Measurements from ENCODE around the gene IRAK4. TPM values are rescaled to one million over a fixed set of nuclear protein-coding genes. Genes with fewer than 3 reads are reported as not detected.
A peak's percentile ranks its signal among the peaks of the same experiment; 100 is the strongest.

The IRAK4 gene
- total and polyA plus RNA-seq, 4 donors = 9.4 to 28.0 (median 17.8) TPM

GRCh38 chr12:43797561-43798217 lies 38.9 kb downstream of the IRAK4 start:
- Histone ChIP-seq H3K36me3 (ENCODE audit: control insufficient read depth in 4 of 4, insufficient read depth in 4 of 4, low read length in 4 of 4) (peaks cover 1 to 38% (median 19%) of the 10 kb centered on the region in 4 donors), H3K9ac (ENCODE audit: insufficient read depth in 1 of 2, low read length in 2 of 2) (no peak overlapping the region), H3K27me3 (ENCODE audit: control insufficient read depth in 3 of 3, insufficient read depth in 3 of 3, low read length in 2 of 3) (no peaks in the 10 kb centered on the region), H3K4me3 (no peak overlapping the region), H3K27ac (ENCODE audit: low read depth in 1 of 2, low read length in 1 of 2) (no peak overlapping the region), H3K4me1 (ENCODE audit: control insufficient read depth in 5 of 5, insufficient read depth in 5 of 5, low read length in 5 of 5) (no peaks in the 10 kb centered on the region), H3K9me3 (ENCODE audit: control insufficient read depth in 4 of 4, insufficient read depth in 3 of 4, low read length in 3 of 4) (no peaks in the 10 kb centered on the region)
- DNase-seq (no peak), ATAC-seq (ENCODE audit: insufficient read depth, low FRiP score) (no peak)
- no peak for TF ChIP-seq CTCF (IDR thresholded peaks at IDR 0.05; ENCODE audit: control extremely low read depth, extremely low read depth)
- 92 to 95% methylated on average over 4 of the region's 4 CpGs for WGBS, 2 donors

DNA sequence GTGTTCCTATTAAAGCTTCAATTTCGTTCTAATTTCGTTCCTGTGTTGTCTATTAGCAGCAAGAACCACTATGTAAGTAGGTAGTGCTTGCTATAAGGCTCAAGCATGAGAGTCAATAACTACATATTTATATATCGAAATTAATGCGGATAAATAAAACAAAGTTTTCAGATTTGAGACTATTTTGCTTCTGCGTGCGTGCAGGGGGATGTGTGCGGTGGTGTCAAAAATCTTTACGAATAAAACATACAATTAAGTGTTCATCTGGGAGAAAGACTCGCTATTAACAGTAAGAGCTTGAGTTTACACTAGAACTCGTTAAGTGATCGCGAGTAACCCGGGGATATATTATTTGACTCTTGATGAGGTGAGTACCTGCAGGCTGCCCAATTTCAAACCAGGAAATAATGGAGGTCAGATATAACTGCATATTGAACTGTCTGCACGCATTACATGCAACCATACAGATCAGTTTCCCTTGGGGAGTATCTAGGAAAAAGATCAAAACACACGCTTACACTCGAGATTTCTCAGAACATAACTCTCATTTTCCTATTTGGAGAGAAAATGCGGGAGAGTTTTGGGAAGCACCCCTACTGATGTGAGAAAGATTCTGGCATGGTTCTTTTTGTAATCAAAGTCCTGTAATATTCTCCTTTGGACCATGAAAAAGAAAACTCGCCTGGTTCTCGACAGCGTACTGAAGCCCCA lies 46.6 kb downstream of the IRAK4 start:
- no peaks in the 10 kb centered on the region for H3K9me3 ChIP-seq (ENCODE audit: control insufficient read depth in 4 of 4, insufficient read depth in 3 of 4, low read length in 3 of 4)
- H3K36me3 ChIP-seq (ENCODE audit: control insufficient read depth in 4 of 4, insufficient read depth in 4 of 4, low read length in 4 of 4) = peaks cover 0 to 8% (median 2%) of the 10 kb centered on the region in 4 donors
- WGBS, 2 donors = 10 to 11% methylated on average over 20 of the region's 20 CpGs
- peak overlapping the region; percentile 67 to 84 for H3K9ac ChIP-seq (ENCODE audit: insufficient read depth in 1 of 2, low read length in 2 of 2)
- peaks cover 0 to 18% (median 0%) of the 10 kb centered on the region in 5 donors for H3K4me1 ChIP-seq (ENCODE audit: control insufficient read depth in 5 of 5, insufficient read depth in 5 of 5, low read length in 5 of 5)
- DNase-seq = peak in 2 of 3 donors; percentile 14 to 44
- no peak for ATAC-seq (ENCODE audit: insufficient read depth, low FRiP score)
- peak overlapping the region; percentile 99 for H3K4me3 ChIP-seq
- H3K27me3 ChIP-seq (ENCODE audit: control insufficient read depth in 3 of 3, insufficient read depth in 3 of 3, low read length in 2 of 3) = peaks cover 0 to 8% (median 0%) of the 10 kb centered on the region in 3 donors
- TF ChIP-seq CTCF (IDR thresholded peaks at IDR 0.05; ENCODE audit: control extremely low read depth, extremely low read depth) = no peak
- peak overlapping the region; percentile 94 to 97 for H3K27ac ChIP-seq (ENCODE audit: low read depth in 1 of 2, low read length in 1 of 2)

- ATAC-seq (ENCODE audit: insufficient read depth, low FRiP score) (peak; percentile 100), DNase-seq (peak; percentile 92 to 94 (median 94))
- Histone ChIP-seq H3K4me1 (ENCODE audit: control insufficient read depth in 5 of 5, insufficient read depth in 5 of 5, low read length in 5 of 5) (peaks cover 0 to 18% (median 0%) of the 10 kb centered on the region in 5 donors), H3K4me3 (peak within 1 kb of the TSS; percentile 99), H3K36me3 (ENCODE audit: control insufficient read depth in 4 of 4, insufficient read depth in 4 of 4, low read length in 4 of 4) (peaks cover 0 to under 1% (median 0%) of the 10 kb centered on the region in 4 donors), H3K9ac (ENCODE audit: insufficient read depth in 1 of 2, low read length in 2 of 2) (peak within 1 kb of the TSS; percentile 67 to 91), H3K27me3 (ENCODE audit: control insufficient read depth in 3 of 3, insufficient read depth in 3 of 3, low read length in 2 of 3) (peaks cover 0 to 13% (median 0%) of the 10 kb centered on the region in 3 donors), H3K9me3 (ENCODE audit: control insufficient read depth in 4 of 4, insufficient read depth in 3 of 4, low read length in 3 of 4) (no peaks in the 10 kb centered on the region), H3K27ac (ENCODE audit: low read depth in 1 of 2, low read length in 1 of 2) (peak within 1 kb of the TSS; percentile 94 to 97)
- 0% methylated on average over 64 to 89 of the region's 89 CpGs for WGBS, 2 donors
- no peak for TF ChIP-seq CTCF (IDR thresholded peaks at IDR 0.05; ENCODE audit: control extremely low read depth, extremely low read depth)
Measured at GRCh38 chr12:43805860-43806736, 47.3 kb downstream of the IRAK4 start, which contains the start of gene TWF1. TWF1 (minus strand) TSS chr12:43806317; CDS start chr12:43806245, 72 bp downstream.

Data from lung (tissue), 12 donors.